Loucy (cell line): Measurements from ENCODE around the gene DNAH9.

Experiments
- CTCF ChIP-seq: fragments of 200-600 bp; sonication (generic); conservative IDR thresholded peaks from 2 replicates; pipeline ENCODE4 v1.5.1; 2014; ENCODE audit warnings: mild to moderate bottlenecking, antibody characterized with exemption, low read length
- EZH2phosphoT487 ChIP-seq: fragments of 200-600 bp; IDR thresholded peaks from 2 replicates; pipeline ENCODE4 v1.6.1; 2018; ENCODE audit warnings: antibody characterized with exemption, mild to moderate bottlenecking, moderate library complexity, borderline replicate concordance

DNA sequence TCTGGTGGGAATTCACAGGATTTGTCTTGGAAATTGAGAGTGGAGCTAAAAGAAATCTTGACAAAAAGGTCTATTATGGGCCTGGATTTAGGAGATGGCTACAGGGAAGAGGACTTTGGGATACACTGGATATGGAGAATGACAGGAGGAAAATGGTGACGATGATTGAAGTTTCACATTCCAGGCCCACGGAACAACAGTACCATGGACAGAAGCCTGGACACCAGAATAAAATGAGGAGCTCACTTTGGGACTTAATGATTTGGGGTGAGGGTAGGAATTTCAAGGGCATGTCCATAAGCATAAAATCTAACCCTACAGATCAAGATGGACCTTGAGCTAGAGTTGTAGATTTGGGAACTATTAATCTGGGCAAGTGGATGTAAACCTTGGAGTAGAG is 47.8 kb upstream of the DNAH9 start:
- no peak for TF ChIP-seq EZH2phosphoT487
- TF ChIP-seq CTCF, result no peak
